Heart left ventricle (tissue), 13 donors: ENCODE results near the gene FAM234A.

ENCODE experiments used
- CTCF ChIP-seq, 12 donors: fragments of 200-600 bp; sonication (generic) in 4 of 12; IDR thresholded peaks; one replicate each; pipeline versions ENCODE4 v1.5.0 to v1.8.0; 2018 to 2022; ENCODE audit warnings: antibody characterized with exemption in 12 of 12, mild to moderate bottlenecking in 5 of 12
- POLR2A ChIP-seq, 2 donors: fragments of 450-650 bp; IDR thresholded peaks; one replicate each; pipeline ENCODE4 v1.6.1; 2017; ENCODE audit warnings: antibody characterized with exemption in 2 of 2, mild to moderate bottlenecking in 2 of 2, moderate library complexity in 2 of 2
- donor health status: ischemic (EF 13 %, LVEDD 7.1; RV severe dilation, severe dysfunction).
- donor health status: DM: no; HTN: yes; CAD: no.
- donor health status: DM: no; HTN: no; CAD: no.
- donor health status: ischemic (EF 25% LVEDD 6.9; RV normal size, moderate dysfunction).
- donor health status: ischemic (EF 25% LVEDD 5.7; RV mildly dilated, moderate dysfunction).
- donor health status: ischemic (EF 35%, LVEDD 5.7; RV mildly dilated, moderate dysfunction).
- donor health status: nonischemic (EF 11% LVEDD 7.7; RV severe dilation, severe dysfunction).
- donor health status: DM: yes; HTN: yes; CAD: no.
- donor health status: PGD.
- donor health status: ischemic (EF 29% LVEDD 5.4; RV normal size, mild dysfunction).
- donor health status: nonischemic (EF 23%, LVEDD 6.1; RV moderate dilation, normal function).

GRCh38 chr16:220021-220420 lies 14.6 kb upstream of the FAM234A start:
- no peak for TF ChIP-seq CTCF (IDR thresholded peaks at IDR 0.05)
- no peak for TF ChIP-seq POLR2A (IDR thresholded peaks at IDR 0.05)
